ENCODE measurements around the gene ZGLP1.
"Not testable (repeated sequence)": the region's sequence is repeated elsewhere in the genome, so short reads cannot be mapped to it uniquely, and the experiment has no call there.

The ZGLP1 gene

GRCh38 chr19:10309423-10309822, at the start of gene ZGLP1:
TSS of gene ZGLP1 (minus strand) at chr19:10309815.
- DNase-seq (ENCODE audit: low spot score) = no peak

DNA sequence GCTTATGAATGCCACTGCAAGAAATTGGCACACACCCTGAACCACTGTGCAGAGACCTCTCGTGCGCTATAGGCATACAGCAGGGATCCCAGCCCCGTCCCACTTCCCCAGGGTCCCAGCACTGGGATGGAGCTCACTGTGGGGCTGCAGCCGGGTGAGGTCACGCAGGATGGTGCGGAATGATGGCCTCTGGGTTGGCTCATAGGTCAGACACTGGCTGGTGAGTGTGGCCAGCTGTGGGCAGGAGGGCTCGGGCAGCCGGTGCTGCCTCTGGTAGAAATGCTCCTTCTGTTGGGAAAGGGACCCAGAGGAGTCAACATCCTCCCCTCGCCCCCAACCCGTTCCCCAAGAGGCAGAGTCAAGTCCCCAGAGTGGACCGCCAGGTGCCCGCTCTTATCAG, 46.8 kb upstream of the ZGLP1 start:
- no peak for DNase-seq (ENCODE audit: low spot score)

DNA sequence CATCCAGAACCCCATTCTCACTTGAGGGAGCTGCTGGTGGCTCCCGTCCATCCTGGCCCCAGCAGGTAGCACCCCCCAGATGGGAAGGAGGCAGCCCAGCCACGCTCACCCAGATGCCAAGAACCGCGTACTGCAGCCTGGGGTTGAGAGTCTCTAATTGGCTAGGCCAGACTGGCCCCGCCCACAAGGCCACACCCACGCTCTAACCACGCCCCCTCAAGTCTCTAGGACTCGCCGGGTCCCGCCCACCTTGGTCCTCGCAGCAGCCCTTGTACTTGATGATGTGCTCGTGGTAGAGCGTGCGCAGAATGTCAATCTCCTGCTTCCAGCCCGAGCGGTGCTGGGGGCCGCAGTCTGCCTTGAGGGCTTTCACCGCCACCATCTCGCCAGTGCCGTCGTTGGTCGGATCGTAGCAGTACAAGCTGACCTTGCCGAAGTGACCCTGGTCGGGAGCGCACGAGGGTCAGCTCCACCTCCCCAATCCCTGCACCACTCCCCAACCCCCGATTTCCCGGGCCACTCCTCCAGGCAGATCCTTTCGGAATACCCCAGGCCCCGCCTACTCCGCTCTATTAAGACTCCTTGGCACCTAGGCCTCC, 44.3 kb upstream of the ZGLP1 start:
- peak; percentile 93 for DNase-seq (ENCODE audit: low spot score)

DNA sequence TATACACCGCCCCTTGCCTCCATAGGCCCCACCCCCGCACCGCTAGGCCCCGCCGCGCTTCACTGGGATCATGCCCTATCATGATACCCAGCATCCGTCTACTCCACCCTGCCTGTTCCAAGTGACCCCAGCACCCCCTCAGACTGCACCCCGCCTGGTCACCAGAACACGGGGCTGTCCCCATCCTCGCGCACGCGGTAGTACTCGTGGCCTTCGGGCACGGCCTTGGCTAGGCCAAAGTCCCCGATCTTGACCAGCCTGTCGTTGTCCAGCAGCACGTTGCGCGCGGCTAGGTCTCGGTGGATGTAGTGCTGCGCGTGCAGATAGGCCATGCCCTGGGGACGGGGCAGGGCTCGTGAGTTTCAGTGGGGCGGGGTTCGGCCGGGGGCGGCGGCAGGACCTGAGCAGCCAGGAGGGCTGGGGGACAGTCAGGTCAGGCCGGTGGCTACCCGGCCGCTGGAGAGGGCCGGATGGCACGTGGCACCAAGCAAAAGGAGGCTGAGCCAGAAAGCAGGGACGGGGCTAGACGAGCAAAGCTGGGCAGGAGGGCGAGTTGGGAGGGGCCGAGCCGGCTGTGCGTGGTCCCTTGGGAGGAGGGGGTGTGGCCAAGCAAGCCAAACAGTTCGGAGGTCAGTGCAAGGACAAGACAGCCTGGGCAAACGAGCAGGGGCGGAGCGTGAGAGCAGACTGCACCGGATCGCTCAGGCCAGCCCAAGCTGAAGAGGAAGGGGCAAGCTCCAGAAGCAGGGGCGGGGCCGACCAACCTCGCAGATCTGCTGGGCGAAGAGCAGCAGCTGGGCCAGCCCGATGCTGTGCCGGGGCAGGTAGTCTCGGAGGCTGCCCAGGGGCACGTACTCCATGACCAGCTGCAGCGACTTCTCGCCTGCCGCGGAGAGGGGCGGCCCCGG, 43.4 kb upstream of the ZGLP1 start:
- peak; percentile 66 for DNase-seq (ENCODE audit: low spot score)

DNA sequence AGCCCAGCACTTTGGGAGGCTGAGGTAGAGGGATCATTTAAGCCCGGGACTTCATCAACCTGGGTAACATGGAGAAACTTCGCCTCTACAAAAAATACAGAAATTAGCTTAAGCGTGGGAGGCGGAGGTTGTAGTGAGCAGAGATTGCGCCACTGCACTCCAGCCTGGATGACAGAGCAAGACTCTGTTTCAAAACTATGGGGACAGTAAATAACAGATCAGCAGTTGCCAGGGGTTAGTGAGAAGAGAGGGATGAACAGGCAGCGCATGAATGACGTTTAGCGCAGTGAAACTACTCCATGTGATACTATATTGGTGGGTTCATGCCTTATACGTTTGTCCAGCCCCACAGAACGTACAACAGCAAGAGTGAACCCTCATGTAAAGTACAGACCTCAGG, 36.9 kb upstream of the ZGLP1 start:
- DNase-seq (ENCODE audit: low spot score) = no peak

DNA sequence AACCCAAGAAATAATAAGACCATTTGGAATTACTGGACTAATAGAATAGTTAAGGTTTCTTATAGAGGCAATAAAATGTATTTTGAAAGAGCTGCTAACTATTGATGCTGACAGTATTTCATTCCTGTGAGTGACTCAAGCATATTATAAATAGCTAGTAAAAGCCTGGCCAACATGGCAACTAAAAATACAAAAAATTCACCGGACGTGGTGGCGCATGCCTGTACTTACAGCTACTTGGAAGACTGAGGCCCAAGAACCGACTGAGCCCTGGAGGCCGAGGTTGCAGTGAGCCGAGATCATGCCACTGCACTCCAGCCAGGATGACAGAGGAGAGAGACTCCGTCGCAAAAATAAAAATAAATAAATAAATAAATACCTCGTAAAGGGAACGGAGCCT, 35.2 kb upstream of the ZGLP1 start:
- no peak for DNase-seq (ENCODE audit: low spot score)

DNA sequence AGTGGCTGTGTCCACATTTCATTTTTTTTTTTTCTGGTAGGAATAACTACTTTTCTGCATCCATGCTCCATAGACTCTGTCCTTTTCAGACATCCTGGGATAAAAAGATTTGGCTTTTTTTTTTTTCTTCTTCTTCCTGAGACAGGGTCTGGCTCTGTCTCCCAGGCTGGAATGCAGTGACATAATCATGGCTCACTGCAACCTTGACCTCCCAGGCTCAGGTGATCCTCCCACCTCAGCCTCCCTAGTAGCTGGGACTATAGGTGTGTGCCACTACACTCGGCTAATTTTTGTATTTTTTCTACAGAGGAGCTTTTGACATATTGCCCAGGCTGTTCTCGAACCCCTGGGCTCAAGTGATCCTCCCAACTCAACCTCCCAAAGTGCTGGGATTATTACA, 33.9 kb upstream of the ZGLP1 start:
- no peak for DNase-seq (ENCODE audit: low spot score)

- no peak for DNase-seq (ENCODE audit: low spot score)
These were observed 30.4 kb upstream of the ZGLP1 start for GRCh38 chr19:10339977-10340376.

GRCh38 chr19:10339380-10339960, 29.9 kb upstream of the ZGLP1 start, which contains the start of gene ICAM3:
TSS of gene ICAM3 (minus strand) at chr19:10339624. CDS start at chr19:10339614, 10 bp downstream.
- no peak for DNase-seq (ENCODE audit: low spot score)

- no peak for DNase-seq (ENCODE audit: low spot score)
These were observed 29.3 kb upstream of the ZGLP1 start for GRCh38 chr19:10338940-10339339.

DNA sequence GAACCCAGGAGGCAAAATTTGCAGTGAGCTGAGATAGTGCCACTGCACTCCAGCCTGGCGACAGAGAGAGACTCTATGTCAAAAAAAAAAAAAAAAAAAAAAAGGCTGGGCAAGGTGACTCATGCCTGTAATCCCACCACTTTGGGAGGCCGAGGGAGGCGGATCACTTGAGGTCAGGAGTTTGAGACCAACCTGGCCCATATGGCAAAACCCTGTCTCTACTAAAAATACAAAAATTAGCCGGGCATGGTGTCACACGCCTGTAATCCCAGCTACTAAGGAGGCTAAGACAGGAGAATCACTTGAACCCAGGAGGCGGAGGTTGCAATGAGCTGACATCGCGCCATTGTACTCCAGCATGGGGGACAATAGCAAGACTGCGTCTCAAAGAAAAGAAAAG, 27.1 kb upstream of the ZGLP1 start:
- not testable (repeated sequence) for DNase-seq (ENCODE audit: low spot score)

GRCh38 chr19:10335352-10335985, 25.9 kb upstream of the ZGLP1 start:
- DNase-seq (ENCODE audit: low spot score) = peak; percentile 33

- peak; percentile 88 for DNase-seq (ENCODE audit: low spot score)
These were observed 25.2 kb upstream of the ZGLP1 start for GRCh38 chr19:10334588-10335351.

- no peak for DNase-seq (ENCODE audit: low spot score)
These were observed 24.4 kb upstream of the ZGLP1 start for GRCh38 chr19:10333758-10334587.

DNA sequence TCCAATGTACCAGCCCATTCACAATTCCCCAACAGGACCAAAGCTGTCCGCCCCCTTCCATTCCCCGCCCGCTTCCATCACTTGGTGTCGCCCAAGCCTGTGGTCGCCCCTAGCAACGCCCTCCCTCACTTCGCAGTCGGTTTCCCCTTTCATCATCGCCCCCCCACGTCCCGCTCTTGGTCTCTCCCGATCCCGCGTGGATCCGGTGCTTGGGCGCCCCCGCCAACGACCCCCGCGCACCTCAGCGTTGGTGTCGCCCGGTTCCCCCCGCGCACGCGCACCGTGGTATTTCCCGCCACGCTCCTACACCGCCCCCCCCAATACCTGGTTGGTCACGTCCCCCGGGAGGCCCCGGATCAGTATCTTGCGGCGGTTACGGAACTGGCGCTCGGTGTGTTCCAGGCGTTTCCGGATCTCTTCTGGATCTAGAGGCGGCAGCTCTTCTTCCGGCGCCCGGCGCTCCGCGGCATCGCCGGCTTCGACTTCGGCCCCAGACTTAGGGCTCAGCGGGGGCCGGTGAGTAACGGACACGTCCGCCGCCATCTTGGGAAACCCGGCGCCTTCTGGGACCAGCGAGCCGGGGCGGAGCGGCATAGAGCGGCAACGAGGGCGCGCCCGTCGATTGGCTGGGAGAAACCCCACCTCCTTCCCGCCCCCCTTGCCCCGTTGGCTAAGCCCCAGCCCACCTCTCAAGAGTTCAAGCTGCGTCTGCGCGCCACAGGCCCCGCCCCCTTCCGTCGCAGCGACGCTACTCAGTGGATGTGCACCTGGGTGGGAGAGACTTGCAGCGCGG, 23.5 kb upstream of the ZGLP1 start, which contains the start of gene RAVER1:
RAVER1 (minus strand) TSS at position 565 of the 793 bp plus-strand sequence; CDS start at position 543, 22 bp downstream.
- DNase-seq (ENCODE audit: low spot score) = peak; percentile 99

GRCh38 chr19:10332158-10332964, 22.7 kb upstream of the ZGLP1 start:
- no peak for DNase-seq (ENCODE audit: low spot score)

DNA sequence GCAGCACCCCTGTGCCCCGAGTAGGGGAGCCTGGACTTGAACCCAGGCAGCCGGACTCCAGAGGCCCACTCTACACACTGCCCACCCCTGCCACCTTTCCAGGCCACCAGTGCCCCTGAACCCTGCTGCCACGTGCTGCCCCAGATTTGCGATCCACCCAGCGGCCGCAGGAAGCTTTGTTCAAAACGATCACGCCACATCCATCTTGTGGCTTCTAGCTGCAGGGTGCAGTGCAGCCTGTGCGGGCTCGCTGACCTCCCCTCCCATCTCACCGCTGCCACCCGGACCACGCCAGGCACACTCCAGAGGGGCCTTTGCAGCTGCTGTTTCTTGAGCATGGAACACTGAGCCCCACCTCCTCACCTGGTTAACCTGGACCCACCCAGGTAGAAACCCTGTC, 19.9 kb upstream of the ZGLP1 start:
- no peak for DNase-seq (ENCODE audit: low spot score)

DNA sequence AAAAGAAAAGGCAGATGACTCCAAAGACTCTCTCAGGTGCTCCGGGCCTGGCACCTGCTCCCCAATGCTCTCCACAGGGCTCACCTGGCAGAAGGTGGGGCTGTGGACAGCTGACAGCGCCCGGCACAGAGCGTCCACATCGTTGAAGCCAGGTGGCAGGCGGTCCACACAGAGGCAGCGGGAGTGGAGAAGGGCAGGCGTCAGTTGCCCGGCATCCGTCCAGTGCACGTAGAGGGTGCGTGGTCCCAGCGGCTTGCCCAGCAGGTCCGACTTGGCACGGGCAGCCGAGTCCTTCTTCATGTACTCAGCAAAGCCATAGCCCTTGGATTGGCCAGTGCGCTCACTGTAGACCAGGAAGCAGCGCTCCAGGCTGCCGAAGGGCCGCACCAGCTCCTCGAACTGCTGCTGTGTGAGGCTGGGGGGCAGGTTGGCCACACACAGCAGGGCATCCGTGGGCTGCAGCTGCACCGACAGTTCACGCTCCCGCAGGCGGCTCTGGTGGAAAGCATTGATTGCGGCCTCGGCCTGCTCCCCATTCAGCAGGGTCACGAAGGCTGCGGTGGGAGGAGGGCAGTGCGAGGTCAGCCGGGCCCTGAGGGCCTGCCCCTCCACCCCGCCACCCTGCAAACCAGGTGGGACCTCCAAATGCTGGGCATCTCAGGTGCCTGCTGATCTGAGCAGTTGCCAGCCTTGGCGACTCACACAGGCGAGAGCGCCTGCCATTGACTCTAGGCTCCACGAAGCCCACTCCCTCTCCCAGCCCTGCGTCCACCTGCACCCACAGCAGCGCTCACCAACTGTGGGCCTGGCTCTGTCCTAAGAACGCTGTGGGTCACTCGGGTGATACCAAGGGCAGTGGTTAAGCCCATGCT, 19.2 kb upstream of the ZGLP1 start:
- DNase-seq (ENCODE audit: low spot score) = no peak
